ENCODE data around the gene IMMP1L.

GRCh38 chr11:31529189-31529588, 19.8 kb upstream of the IMMP1L start:
- no peak for TF ChIP-seq HDAC6 (IDR thresholded peaks at IDR 0.05; ENCODE audit: low read depth, low read length)
- TF ChIP-seq GTF2F1 (IDR thresholded peaks at IDR 0.05; ENCODE audit: borderline replicate concordance, low read depth, low read length), result no peak
- TF ChIP-seq, protein P1, sequence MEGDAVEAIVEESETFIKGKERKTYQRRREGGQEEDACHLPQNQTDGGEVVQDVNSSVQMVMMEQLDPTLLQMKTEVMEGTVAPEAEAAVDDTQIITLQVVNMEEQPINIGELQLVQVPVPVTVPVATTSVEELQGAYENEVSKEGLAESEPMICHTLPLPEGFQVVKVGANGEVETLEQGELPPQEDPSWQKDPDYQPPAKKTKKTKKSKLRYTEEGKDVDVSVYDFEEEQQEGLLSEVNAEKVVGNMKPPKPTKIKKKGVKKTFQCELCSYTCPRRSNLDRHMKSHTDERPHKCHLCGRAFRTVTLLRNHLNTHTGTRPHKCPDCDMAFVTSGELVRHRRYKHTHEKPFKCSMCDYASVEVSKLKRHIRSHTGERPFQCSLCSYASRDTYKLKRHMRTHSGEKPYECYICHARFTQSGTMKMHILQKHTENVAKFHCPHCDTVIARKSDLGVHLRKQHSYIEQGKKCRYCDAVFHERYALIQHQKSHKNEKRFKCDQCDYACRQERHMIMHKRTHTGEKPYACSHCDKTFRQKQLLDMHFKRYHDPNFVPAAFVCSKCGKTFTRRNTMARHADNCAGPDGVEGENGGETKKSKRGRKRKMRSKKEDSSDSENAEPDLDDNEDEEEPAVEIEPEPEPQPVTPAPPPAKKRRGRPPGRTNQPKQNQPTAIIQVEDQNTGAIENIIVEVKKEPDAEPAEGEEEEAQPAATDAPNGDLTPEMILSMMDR (IDR thresholded peaks at IDR 0.05; ENCODE audit: control extremely low read depth in 1 of 3, insufficient read depth in 1 of 3, low read depth in 1 of 3, low read length in 3 of 3), result no peak
- TF ChIP-seq RBBP5 (IDR thresholded peaks at IDR 0.05; ENCODE audit: borderline replicate concordance, low read depth, low read length), result no peak
- TF ChIP-seq NRF1 (IDR thresholded peaks at IDR 0.05; ENCODE audit: low read depth, low read length), result no peak

All from H1 (cell line).